ENCODE results near the gene DYNLT2B.
"Not testable (repeated sequence)": the region's sequence is repeated elsewhere in the genome, so short reads cannot be mapped to it uniquely, and the experiment has no call there.

The DYNLT2B gene

GRCh38 chr3:196268284-196269163 lies 49.5 kb downstream of the DYNLT2B start:
- no peak for DNase-seq

GRCh38 chr3:196263819-196264218 lies 54.2 kb downstream of the DYNLT2B start:
- no peak for DNase-seq

- no peak for DNase-seq
Observed at GRCh38 chr3:196260784-196261183, 57.3 kb downstream of the DYNLT2B start.

GRCh38 chr3:196255776-196256175 lies 62.3 kb downstream of the DYNLT2B start:
- no peak for DNase-seq

- no peak for DNase-seq
Observed at GRCh38 chr3:196254376-196255283, 63.4 kb downstream of the DYNLT2B start.

GRCh38 chr3:196251918-196252317 lies 66.1 kb downstream of the DYNLT2B start:
- DNase-seq = no peak

GRCh38 chr3:196246612-196247308 lies 71.3 kb downstream of the DYNLT2B start:
- no peak for DNase-seq

- DNase-seq = not testable (repeated sequence)
Observed at GRCh38 chr3:196244166-196244565, 73.9 kb downstream of the DYNLT2B start.

- DNase-seq = no peak
Observed at GRCh38 chr3:196241704-196242103, 76.3 kb downstream of the DYNLT2B start.

Measured in CD4-positive, alpha-beta T cell treated with Interferon alpha-2 for 1 hour (primary cell).